MM.1S (cell line): Measurements from ENCODE around the gene ZBED1.

Experiments used
- CTCF ChIP-seq: fragments of 300-600 bp; sonication (generic); IDR thresholded peaks from 2 replicates; pipeline ENCODE4 v1.5.1; 2016; ENCODE audit warnings: antibody characterized with exemption, low read length, mixed read lengths
- EZH2 ChIP-seq: fragments of 300-600 bp; sonication (generic); optimal IDR thresholded peaks from 2 replicates; pipeline ENCODE3; 2017; ENCODE audit warnings: low read depth, mild to moderate bottlenecking, antibody characterized with exemption, low read length, mixed read lengths

DNA sequence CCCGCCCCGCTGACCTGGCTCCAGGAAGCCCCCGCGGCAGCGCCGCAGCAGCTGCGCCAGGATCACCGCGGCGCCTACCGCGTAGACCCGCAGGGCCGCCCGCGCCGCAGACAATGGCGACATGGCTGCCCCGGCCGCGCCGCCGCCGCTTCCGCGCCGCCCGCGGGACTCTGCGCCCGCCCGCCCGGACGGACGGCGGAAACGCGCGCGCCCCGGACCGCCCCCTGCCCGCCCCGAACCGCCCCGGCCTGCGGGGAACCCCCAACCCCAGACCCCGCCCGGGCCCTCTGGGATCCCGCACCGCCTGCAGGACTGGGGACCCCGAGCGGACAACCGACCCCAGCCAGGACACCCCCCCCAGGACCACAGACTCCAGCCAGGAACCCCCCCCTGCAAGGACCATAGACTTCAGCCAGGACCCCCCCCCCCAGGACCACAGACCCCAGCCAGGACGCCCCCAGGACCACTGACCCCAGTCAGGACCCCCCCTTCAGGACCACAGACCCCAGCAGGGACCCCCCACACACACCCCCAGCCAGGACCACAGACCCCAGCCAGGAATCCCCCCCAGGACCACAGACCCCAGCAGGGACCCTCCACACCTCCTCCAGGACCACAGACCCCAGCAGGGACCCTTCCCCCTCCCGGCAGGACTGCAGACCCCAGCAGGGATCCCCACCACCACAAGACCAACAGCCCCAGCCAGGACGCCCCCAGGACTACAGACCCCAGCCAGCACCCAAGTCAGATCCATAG lies at the start of gene ZBED1, which contains the start of gene DHRSX:
- TF ChIP-seq CTCF = no peak
- TF ChIP-seq EZH2 = no peak
